Measurements from ENCODE around the gene PPP1R7.

The PPP1R7 gene

GRCh38 chr2:241159116-241159515 is 8.8 kb downstream of the PPP1R7 start:
- in situ Hi-C loops (cut with HindIII; ENCODE audit: low sequenced_read_pairs), result no loop called here

GRCh38 chr2:241160318-241160717 is 10.1 kb downstream of the PPP1R7 start:
- in situ Hi-C loops (cut with HindIII; ENCODE audit: low sequenced_read_pairs), result no loop called here

GRCh38 chr2:241161646-241162281 is 11.5 kb downstream of the PPP1R7 start:
- in situ Hi-C loops (cut with HindIII; ENCODE audit: low sequenced_read_pairs), result no loop called here

GRCh38 chr2:241163601-241164118 is 13.4 kb downstream of the PPP1R7 start:
- in situ Hi-C loops (cut with HindIII; ENCODE audit: low sequenced_read_pairs), result no loop called here

- in situ Hi-C loops (cut with HindIII; ENCODE audit: low sequenced_read_pairs), result no loop called here
Observed at GRCh38 chr2:241168366-241168765, 18.1 kb downstream of the PPP1R7 start.

- in situ Hi-C loops (cut with HindIII; ENCODE audit: low sequenced_read_pairs), result loop anchor here (5.0 kb wide), 1 partner anchor 54 kb away; no protein-coding TSS in a partner anchor
Observed at GRCh38 chr2:241173557-241173956, 23.3 kb downstream of the PPP1R7 start.

GRCh38 chr2:241177526-241178334 is 27.5 kb downstream of the PPP1R7 start:
- in situ Hi-C loops (cut with HindIII; ENCODE audit: low sequenced_read_pairs), result no loop called here

- in situ Hi-C loops (cut with HindIII; ENCODE audit: low sequenced_read_pairs), result no loop called here
Observed at GRCh38 chr2:241178961-241179360, 28.7 kb downstream of the PPP1R7 start.

GRCh38 chr2:241179899-241180298 is 29.6 kb downstream of the PPP1R7 start:
- in situ Hi-C loops (cut with HindIII; ENCODE audit: low sequenced_read_pairs), result no loop called here

GRCh38 chr2:241180495-241180894 is 30.2 kb downstream of the PPP1R7 start:
- in situ Hi-C loops (cut with HindIII; ENCODE audit: low sequenced_read_pairs), result no loop called here

GRCh38 chr2:241182126-241182525 is 31.9 kb downstream of the PPP1R7 start:
- in situ Hi-C loops (cut with HindIII; ENCODE audit: low sequenced_read_pairs), result no loop called here

GRCh38 chr2:241182531-241183133 is 32.4 kb downstream of the PPP1R7 start:
- in situ Hi-C loops (cut with HindIII; ENCODE audit: low sequenced_read_pairs), result no loop called here

- in situ Hi-C loops (cut with HindIII; ENCODE audit: low sequenced_read_pairs), result no loop called here
Observed at GRCh38 chr2:241183221-241183620, 33.0 kb downstream of the PPP1R7 start.

- in situ Hi-C loops (cut with HindIII; ENCODE audit: low sequenced_read_pairs), result no loop called here
Observed at GRCh38 chr2:241184901-241185300, 34.6 kb downstream of the PPP1R7 start.

GRCh38 chr2:241185961-241186360 is 35.7 kb downstream of the PPP1R7 start:
- in situ Hi-C loops (cut with HindIII; ENCODE audit: low sequenced_read_pairs), result no loop called here

GRCh38 chr2:241187101-241187917 is 37.0 kb downstream of the PPP1R7 start:
- in situ Hi-C loops (cut with HindIII; ENCODE audit: low sequenced_read_pairs), result no loop called here

- in situ Hi-C loops (cut with HindIII; ENCODE audit: low sequenced_read_pairs), result no loop called here
Observed at GRCh38 chr2:241187918-241188234, 37.6 kb downstream of the PPP1R7 start.

- in situ Hi-C loops (cut with HindIII; ENCODE audit: low sequenced_read_pairs), result no loop called here
Observed at GRCh38 chr2:241188361-241189092, 38.3 kb downstream of the PPP1R7 start, which contains the start of gene ANO7. Gene ANO7 (plus strand): TSS chr2:241188677. CDS start chr2:241190064, 1,387 bp downstream.

- in situ Hi-C loops (cut with HindIII; ENCODE audit: low sequenced_read_pairs), result no loop called here
Observed at GRCh38 chr2:241189093-241189855, 39.0 kb downstream of the PPP1R7 start.

GRCh38 chr2:241189856-241190201 is 39.6 kb downstream of the PPP1R7 start:
- in situ Hi-C loops (cut with HindIII; ENCODE audit: low sequenced_read_pairs), result no loop called here

Measured in endothelial cell of hepatic sinusoid (primary cell).